Articular chondrocyte of knee joint (primary cell): Measurements from ENCODE around the gene CNTN6. TPM values are rescaled to one million over a fixed set of nuclear protein-coding genes. Genes with fewer than 3 reads are reported as not detected.

ENCODE experiments used
- small RNA-seq: library from RNA; depleted of rRNA; stranded (forward); fragments of <200 nt; gene quantifications from one replicate; pipeline ENCODE3, GENCODE V24; 2012
- total RNA-seq: library from RNA; depleted of rRNA; stranded (reverse); fragments of >200 nt; gene quantifications from 2 replicates; pipeline ENCODE4 v1.2.3, GENCODE V29; 2012

CNTN6 gene
- under 0.01 TPM in 1 of 2 replicates, not detected in the other for total RNA-seq

DNA sequence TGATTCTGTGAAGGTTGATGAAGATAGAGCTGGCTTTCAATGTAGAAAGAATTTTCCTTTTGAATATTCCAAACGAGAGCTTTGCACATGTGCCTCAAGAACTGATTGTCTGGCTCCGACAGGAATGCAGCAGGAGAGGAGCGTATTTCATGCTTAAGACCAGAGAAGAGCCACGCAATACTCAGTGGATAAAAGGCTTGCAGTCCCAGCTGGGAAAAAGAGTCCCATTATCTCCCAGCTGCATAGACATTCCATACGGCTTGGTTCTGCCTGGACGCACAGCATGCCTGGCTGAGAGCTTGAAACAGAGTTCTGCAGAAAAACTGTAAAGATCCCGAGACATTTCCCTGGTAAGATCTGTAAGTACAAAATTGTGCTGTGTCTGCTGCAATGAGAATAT is at the start of gene CNTN6:
Gene CNTN6, plus strand, starts transcription at position 254 of the 400 bp plus-strand sequence. CDS start 54,985 bp downstream, outside the sequence.

Small RNA genes lying within 50 kb of the gene (small RNA-seq; reads per million reads assigned to genes)
- gene CRB3P1 = not detected
- not detected for gene RN7SL120P
